Neural cell (in vitro differentiated cells): ENCODE results near the gene CARMIL1. TPM values are rescaled to one million over a fixed set of nuclear protein-coding genes. Genes with fewer than 3 reads are reported as not detected.

Experiments
- H2AFZ ChIP-seq: fragments of 200-600, 300-800 bp; sonication (generic), shearing (Covaris generic); 2 replicates; pipeline ENCODE4 v1.6.0; 2014; ENCODE audit warnings: low read depth, mild to moderate bottlenecking, antibody characterized with exemption, low read length, moderate library complexity
- H3F3A ChIP-seq: fragments of 200-600 bp; shearing (Covaris generic); 2 replicates; pipeline ENCODE4 v1.6.1; 2016; ENCODE audit warnings: mild to moderate bottlenecking, moderate library complexity, mixed read lengths, antibody characterized with exemption, low read length; ENCODE audit not compliant: insufficient read depth, poor library complexity, severe bottlenecking
- H3K27ac ChIP-seq: fragments of 200-600, 300-800 bp; sonication (generic), shearing (Covaris generic); 2 replicates; pipeline ENCODE4 v1.5.1; 2014; ENCODE audit warnings: mild to moderate bottlenecking, low read length, moderate library complexity
- H3K27me3 ChIP-seq: fragments of 300-800, 200-600 bp; sonication (generic), shearing (Covaris generic); 2 replicates; pipeline ENCODE4 v1.6.0; 2014; ENCODE audit warnings: mild to moderate bottlenecking, low read depth, low read length, moderate library complexity; ENCODE audit not compliant: insufficient read depth
- H3K36me3 ChIP-seq: fragments of 300-800, 200-600 bp; sonication (generic), shearing (Covaris generic); 2 replicates; pipeline ENCODE4 v1.5.1; 2014; ENCODE audit warnings: mild to moderate bottlenecking, antibody characterized with exemption, low read length, moderate library complexity; ENCODE audit not compliant: insufficient read depth
- H3K4me2 ChIP-seq: fragments of 300-800, 200-600 bp; sonication (generic), shearing (Covaris generic); 2 replicates; pipeline ENCODE4 v1.6.0; 2014; ENCODE audit warnings: mild to moderate bottlenecking, low read length
- H3K4me3 ChIP-seq: fragments of 300-800, 200-600 bp; sonication (generic), shearing (Covaris generic); 2 replicates; pipeline ENCODE4 v1.5.1; 2014; ENCODE audit warnings: mild to moderate bottlenecking, low read length, moderate library complexity
- H3K79me2 ChIP-seq: fragments of 200-600 bp; shearing (Covaris generic); replicated peaks from 2 replicates; pipeline ENCODE4 v1.6.0; 2014; ENCODE audit warnings: mild to moderate bottlenecking, low read length, moderate library complexity; ENCODE audit not compliant: insufficient read depth
- H3K9ac ChIP-seq: fragments of 300-800, 200-600 bp; sonication (generic), shearing (Covaris generic); 2 replicates; pipeline ENCODE4 v1.6.1; 2016; ENCODE audit warnings: mild to moderate bottlenecking, low read length, mixed read lengths
- H3K9me2 ChIP-seq: fragments of 200-600 bp; shearing (Covaris generic); 2 replicates; pipeline ENCODE4 v1.6.1; 2016; ENCODE audit warnings: mild to moderate bottlenecking, low read length, mixed read lengths; ENCODE audit not compliant: insufficient read depth
- H3K9me3 ChIP-seq: fragments of 200-600, 300-800 bp; sonication (generic), shearing (Covaris generic); 2 replicates; pipeline ENCODE4 v1.6.1; 2016; ENCODE audit warnings: mild to moderate bottlenecking, mixed run types, low read length, moderate library complexity, mixed read lengths
- H4K20me1 ChIP-seq: fragments of 200-600 bp; shearing (Covaris generic); 2 replicates; pipeline ENCODE4 v1.6.1; 2016; ENCODE audit warnings: mild to moderate bottlenecking, mixed run types; ENCODE audit not compliant: insufficient read depth
- EP300 ChIP-seq: fragments of 450-650 bp; conservative IDR thresholded peaks from 2 replicates; pipeline ENCODE4 v1.6.1; 2014; ENCODE audit warnings: antibody characterized with exemption, mild to moderate bottlenecking, moderate library complexity; ENCODE audit not compliant: poor library complexity, severe bottlenecking
- EZH2 ChIP-seq: fragments of 200-600, 300-800 bp; shearing (Covaris generic), sonication (generic); IDR thresholded peaks from 2 replicates; pipeline ENCODE4 v1.6.1; 2014; ENCODE audit warnings: antibody characterized with exemption, low read length, borderline replicate concordance, mild to moderate bottlenecking; ENCODE audit not compliant: insufficient read depth, poor library complexity, severe bottlenecking
- MXI1 ChIP-seq: fragments of 450-650 bp; conservative IDR thresholded peaks from 2 replicates; pipeline ENCODE4 v1.6.1; 2014; ENCODE audit warnings: antibody characterized with exemption, mild to moderate bottlenecking; ENCODE audit not compliant: poor library complexity, severe bottlenecking
- POLR2AphosphoS5 ChIP-seq: IDR thresholded peaks from 2 replicates; pipeline ENCODE4 v1.6.1; 2012
- RAD21 ChIP-seq: fragments of 450-650 bp; conservative IDR thresholded peaks from 2 replicates; pipeline ENCODE4 v1.6.1; 2014; ENCODE audit warnings: antibody characterized with exemption, mild to moderate bottlenecking, moderate library complexity
- SMC3 ChIP-seq: fragments of 450-650 bp; conservative IDR thresholded peaks from 2 replicates; pipeline ENCODE4 v1.6.1; 2014; ENCODE audit warnings: antibody characterized with exemption, mild to moderate bottlenecking, moderate library complexity; ENCODE audit not compliant: poor library complexity
- TAF1 ChIP-seq: IDR thresholded peaks from 2 replicates; pipeline ENCODE4 v1.6.1; 2012; ENCODE audit warnings: low read depth
- polyA plus RNA-seq: library from polyadenylated mRNA; depleted of rRNA; stranded (reverse); fragments of >200 nt; gene quantifications from 2 replicates; pipeline ENCODE4 v1.2.3, GENCODE V29; 2014
- TF ChIP-seq, protein P1 (sequence below): fragments of 450-650 bp; IDR thresholded peaks from 2 replicates; pipeline ENCODE4 v1.5.1; 2014; ENCODE audit warnings: antibody characterized with exemption, mild to moderate bottlenecking, moderate library complexity; ENCODE audit not compliant: poor library complexity, severe bottlenecking
- TF ChIP-seq, protein P2 (sequence below): IDR thresholded peaks from 2 replicates; pipeline ENCODE4 v1.6.1; 2012; ENCODE audit warnings: borderline replicate concordance

CARMIL1 gene
- polyA plus RNA-seq, 1 donor from 2014 or later = 5.3 TPM

GRCh38 chr6:25494469-25494868, 215.3 kb downstream of the CARMIL1 start:
- Histone ChIP-seq H3K9me3 (no peaks in the 10 kb centered on the region), H3K9me2 (no peaks in the 10 kb centered on the region), H3K9ac (no peak overlapping the region), H3K27ac (no peak overlapping the region), H3K27me3 (no peaks in the 10 kb centered on the region), H3K4me2 (no peak overlapping the region), H2AFZ (no peak overlapping the region), H3K79me2 (no peaks in the 10 kb centered on the region), H3K4me3 (no peak overlapping the region), H4K20me1 (no peaks in the 10 kb centered on the region), H3K36me3 (no peaks in the 10 kb centered on the region), H3F3A (no peaks in the 10 kb centered on the region)
- TF ChIP-seq RAD21 = no peak
- TF ChIP-seq MXI1 = no peak
- TF ChIP-seq EZH2 = no peak
- no peak for TF ChIP-seq TAF1
- TF ChIP-seq EP300 = no peak
- TF ChIP-seq POLR2AphosphoS5 = no peak
- TF ChIP-seq SMC3 = no peak
- TF ChIP-seq, protein P1, sequence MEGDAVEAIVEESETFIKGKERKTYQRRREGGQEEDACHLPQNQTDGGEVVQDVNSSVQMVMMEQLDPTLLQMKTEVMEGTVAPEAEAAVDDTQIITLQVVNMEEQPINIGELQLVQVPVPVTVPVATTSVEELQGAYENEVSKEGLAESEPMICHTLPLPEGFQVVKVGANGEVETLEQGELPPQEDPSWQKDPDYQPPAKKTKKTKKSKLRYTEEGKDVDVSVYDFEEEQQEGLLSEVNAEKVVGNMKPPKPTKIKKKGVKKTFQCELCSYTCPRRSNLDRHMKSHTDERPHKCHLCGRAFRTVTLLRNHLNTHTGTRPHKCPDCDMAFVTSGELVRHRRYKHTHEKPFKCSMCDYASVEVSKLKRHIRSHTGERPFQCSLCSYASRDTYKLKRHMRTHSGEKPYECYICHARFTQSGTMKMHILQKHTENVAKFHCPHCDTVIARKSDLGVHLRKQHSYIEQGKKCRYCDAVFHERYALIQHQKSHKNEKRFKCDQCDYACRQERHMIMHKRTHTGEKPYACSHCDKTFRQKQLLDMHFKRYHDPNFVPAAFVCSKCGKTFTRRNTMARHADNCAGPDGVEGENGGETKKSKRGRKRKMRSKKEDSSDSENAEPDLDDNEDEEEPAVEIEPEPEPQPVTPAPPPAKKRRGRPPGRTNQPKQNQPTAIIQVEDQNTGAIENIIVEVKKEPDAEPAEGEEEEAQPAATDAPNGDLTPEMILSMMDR = no peak
- TF ChIP-seq, protein P2, sequence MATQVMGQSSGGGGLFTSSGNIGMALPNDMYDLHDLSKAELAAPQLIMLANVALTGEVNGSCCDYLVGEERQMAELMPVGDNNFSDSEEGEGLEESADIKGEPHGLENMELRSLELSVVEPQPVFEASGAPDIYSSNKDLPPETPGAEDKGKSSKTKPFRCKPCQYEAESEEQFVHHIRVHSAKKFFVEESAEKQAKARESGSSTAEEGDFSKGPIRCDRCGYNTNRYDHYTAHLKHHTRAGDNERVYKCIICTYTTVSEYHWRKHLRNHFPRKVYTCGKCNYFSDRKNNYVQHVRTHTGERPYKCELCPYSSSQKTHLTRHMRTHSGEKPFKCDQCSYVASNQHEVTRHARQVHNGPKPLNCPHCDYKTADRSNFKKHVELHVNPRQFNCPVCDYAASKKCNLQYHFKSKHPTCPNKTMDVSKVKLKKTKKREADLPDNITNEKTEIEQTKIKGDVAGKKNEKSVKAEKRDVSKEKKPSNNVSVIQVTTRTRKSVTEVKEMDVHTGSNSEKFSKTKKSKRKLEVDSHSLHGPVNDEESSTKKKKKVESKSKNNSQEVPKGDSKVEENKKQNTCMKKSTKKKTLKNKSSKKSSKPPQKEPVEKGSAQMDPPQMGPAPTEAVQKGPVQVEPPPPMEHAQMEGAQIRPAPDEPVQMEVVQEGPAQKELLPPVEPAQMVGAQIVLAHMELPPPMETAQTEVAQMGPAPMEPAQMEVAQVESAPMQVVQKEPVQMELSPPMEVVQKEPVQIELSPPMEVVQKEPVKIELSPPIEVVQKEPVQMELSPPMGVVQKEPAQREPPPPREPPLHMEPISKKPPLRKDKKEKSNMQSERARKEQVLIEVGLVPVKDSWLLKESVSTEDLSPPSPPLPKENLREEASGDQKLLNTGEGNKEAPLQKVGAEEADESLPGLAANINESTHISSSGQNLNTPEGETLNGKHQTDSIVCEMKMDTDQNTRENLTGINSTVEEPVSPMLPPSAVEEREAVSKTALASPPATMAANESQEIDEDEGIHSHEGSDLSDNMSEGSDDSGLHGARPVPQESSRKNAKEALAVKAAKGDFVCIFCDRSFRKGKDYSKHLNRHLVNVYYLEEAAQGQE = no peak

GRCh38 chr6:25497383-25498040, 218.3 kb downstream of the CARMIL1 start:
- Histone ChIP-seq H3K79me2 (no peaks in the 10 kb centered on the region), H3K27me3 (no peaks in the 10 kb centered on the region), H3K27ac (no peak overlapping the region), H3K4me2 (no peak overlapping the region), H2AFZ (no peak overlapping the region), H3K9me2 (no peaks in the 10 kb centered on the region), H4K20me1 (no peaks in the 10 kb centered on the region), H3K9me3 (no peaks in the 10 kb centered on the region), H3K4me3 (no peak overlapping the region), H3F3A (no peaks in the 10 kb centered on the region), H3K36me3 (no peaks in the 10 kb centered on the region), H3K9ac (no peak overlapping the region)
- TF ChIP-seq RAD21 = no peak
- no peak for TF ChIP-seq MXI1
- TF ChIP-seq EZH2 = no peak
- TF ChIP-seq EP300 = no peak
- TF ChIP-seq SMC3 = no peak
- TF ChIP-seq POLR2AphosphoS5 = no peak
- TF ChIP-seq, protein P2 = no peak
- no peak for TF ChIP-seq TAF1
- TF ChIP-seq, protein P1 = no peak
